ENCODE results near the gene FAM167B. TPM values are rescaled to one million over a fixed set of nuclear protein-coding genes. Genes with fewer than 3 reads are reported as not detected.

The FAM167B gene
- total RNA-seq, 1 experiment from 2014 or later, result 1.5 TPM

- Histone ChIP-seq H3K4me2 (ENCODE audit: insufficient read depth, insufficient read length, low read length) (no peak overlapping the region), H3K9me3 (ENCODE audit: control insufficient read depth, low read depth, low read length) (no peaks in the 10 kb centered on the region), H2BK15ac (ENCODE audit: low read depth, low read length) (no peak overlapping the region), H3K27me3 (ENCODE audit: insufficient read depth, low read length) (no peaks in the 10 kb centered on the region), H3K79me1 (ENCODE audit: insufficient read depth, low read depth, low read length, poor library complexity, severe bottlenecking) (no peaks in the 10 kb centered on the region), H3K9ac (ENCODE audit: extremely low read depth, insufficient read length, low read length) (no peak overlapping the region), H3K23me2 (ENCODE audit: insufficient read length, low read depth, low read length, poor library complexity, severe bottlenecking) (peaks cover 6% of the 10 kb centered on the region), H3K79me2 (ENCODE audit: insufficient read depth, low read length) (no peaks in the 10 kb centered on the region), H4K91ac (ENCODE audit: insufficient read length, low read depth, low read length) (no peak overlapping the region), H4K5ac (ENCODE audit: insufficient read length, low read depth, low read length) (no peak overlapping the region), H3K14ac (ENCODE audit: insufficient read depth, low read length) (no peak overlapping the region), H3K27ac (ENCODE audit: insufficient read length, low read depth, low read length) (no peak overlapping the region), H2BK12ac (ENCODE audit: insufficient read length, low read depth, low read length) (no peak overlapping the region), H4K20me1 (ENCODE audit: control insufficient read depth, insufficient read depth, insufficient read length) (no peaks in the 10 kb centered on the region), H2BK120ac (ENCODE audit: low read depth, low read length, poor library complexity, severe bottlenecking) (no peak overlapping the region), H2BK5ac (ENCODE audit: insufficient read length, low read length) (no peak overlapping the region), H4K8ac (replicated peaks; ENCODE audit: insufficient read length, low read depth, low read length) (no peak overlapping the region), H3K18ac (ENCODE audit: insufficient read length, low read depth, low read length) (no peak overlapping the region), H2AFZ (ENCODE audit: low read length) (no peak overlapping the region), H3T11ph (ENCODE audit: low read length) (no peak overlapping the region), H2AK5ac (ENCODE audit: insufficient read length, low read length) (no peak overlapping the region), H3K56ac (ENCODE audit: insufficient read length, low read depth, low read length) (no peak overlapping the region), H2BK20ac (ENCODE audit: low read depth, low read length, poor library complexity, severe bottlenecking) (no peak overlapping the region), H3K23ac (ENCODE audit: insufficient read length, low read depth, low read length) (no peak overlapping the region), H3K4me1 (ENCODE audit: insufficient read depth, low read length) (no peaks in the 10 kb centered on the region), H3K4ac (ENCODE audit: low read depth, low read length) (no peak overlapping the region)
- no CpG with 5 or more reads among the region's 7 CpGs for WGBS (ENCODE audit: extremely low coverage, insufficient read length, low lambda C conversion rate)
- Mint-ChIP-seq H3K4me3 (no peak overlapping the region), H3K9me3 (no peaks in the 10 kb centered on the region), H3K27me3 (ENCODE audit: low read depth) (no peaks in the 10 kb centered on the region), H3K36me3 (ENCODE audit: insufficient read depth in 1 of 3, low read depth in 3 of 3) (peaks cover 7 to 48% (median 15%) of the 10 kb centered on the region in 3 experiments; a peak in 6 of 7 replicates), H3K27ac (0 out of 7 replicates have a peak overlapping the region, but pooled peaks of 2 of the 3 experiments have one; percentile 16 to 53), H3K4me1 (peaks cover 10 to 12% of the 10 kb centered on the region in 2 experiments)
- DNase-seq, result peak; percentile 53
- TF ChIP-seq CTCF (conservative IDR thresholded peaks at IDR 0.05), result no peak
Measured at GRCh38 chr1:32234792-32235191, 12.2 kb upstream of the FAM167B start.

All from H9 (cell line).